Kidney (tissue), 14 donors: ENCODE data around the gene SOAT2. TPM values are rescaled to one million over a fixed set of nuclear protein-coding genes. Genes with fewer than 3 reads are reported as not detected.

ENCODE experiments used
- DNase-seq, 5 donors: peaks; one replicate each; pipeline ENCODE4 v3.0.0-alpha.2; 2013 to 2020
- FAIRE-seq: peaks from 2 replicates; lab custom pipeline; 2012; peaks lifted over from hg19 to GRCh38; lab: Jason Lieb, UNC
- H3K27ac ChIP-seq, 2 donors: one replicate each; pipeline ENCODE4 v1.7.0; 2013; ENCODE audit warnings: low read depth in 2 of 2, low read length in 2 of 2, inconsistent platforms in 1 of 2
- H3K27me3 ChIP-seq: one replicate; pipeline ENCODE4 v1.7.1; 2013; ENCODE audit warnings: low read length, inconsistent platforms; ENCODE audit not compliant: control insufficient read depth, insufficient read depth
- H3K36me3 ChIP-seq, 3 donors: one replicate each; pipeline versions ENCODE4 v1.7.0 to v1.7.1; 2013; ENCODE audit warnings: low read length in 3 of 3, control low read depth in 1 of 3, inconsistent platforms in 1 of 3; ENCODE audit not compliant: insufficient read depth in 3 of 3, control insufficient read depth in 2 of 3
- H3K4me1 ChIP-seq, 3 donors: one replicate each; pipeline versions ENCODE4 v1.7.0 to v1.7.1; 2013; ENCODE audit warnings: low read length in 3 of 3, inconsistent platforms in 1 of 3, low read depth in 1 of 3; ENCODE audit not compliant: control insufficient read depth in 2 of 3, insufficient read depth in 2 of 3
- H3K4me3 ChIP-seq, 3 donors: one replicate each; pipeline versions ENCODE4 v1.7.0 to v1.8.1; 2013; ENCODE audit warnings: low read length in 3 of 3, control low read depth in 1 of 3, inconsistent platforms in 1 of 3
- H3K9ac ChIP-seq, 3 donors: one replicate each; pipeline versions ENCODE4 v1.7.0 to v1.7.1; 2013; ENCODE audit warnings: low read length in 3 of 3, control low read depth in 1 of 3, inconsistent platforms in 1 of 3
- H3K9me3 ChIP-seq, 3 donors: one replicate each; pipeline versions ENCODE4 v1.7.0 to v1.7.1; 2013; ENCODE audit warnings: low read length in 3 of 3, control low read depth in 1 of 3, inconsistent platforms in 1 of 3; ENCODE audit not compliant: control insufficient read depth in 2 of 3, insufficient read depth in 1 of 3
- intact Hi-C: fragments of 100-400 bp; cut with DNase I; formaldehyde crosslinking; loops from one replicate; pipeline ENCODE4 v1.11.1; 2022
- polyA plus RNA-seq: library from polyadenylated mRNA; stranded (reverse); fragments of 350-450 nt; fragmentation: Illumina TruSeq; extraction: RNeasy Lipid Tissue Mini Kit (QIAGEN cat#74804); gene quantifications from one replicate; pipeline ENCODE4 v1.2.3, GENCODE V29; 2014; ENCODE audit warnings: low read depth, low replicate concordance; ENCODE audit not compliant: insufficient read depth
- total RNA-seq: library from RNA; stranded (reverse); fragmentation: NEBNext Ultra II Directional; extraction: Animal tissue kit (Norgen Biotek cat#: 25700); gene quantifications from one replicate; pipeline ENCODE4 v1.2.1, GENCODE V29; 2021
- TF ChIP-seq, protein P1 (sequence below): IDR thresholded peaks from 3 replicates; pipeline ENCODE4 v1.5.1; 2012; ENCODE audit warnings: mild to moderate bottlenecking, moderate library complexity, borderline replicate concordance; ENCODE audit not compliant: insufficient read depth; ENCODE audit errors: extremely low read depth
- donor health status: control.
- donor health status: control.
- donor health status: control.
- donor health status: control.
- donor health status: control.
- donor health status: DM: yes; HTN: yes; CAD: no.
- donor health status: Normal renal cell carcinoma (clear cell type).

Gene SOAT2
- total and polyA plus RNA-seq, 2 donors from 2014 or later = 0.19 to 0.26 TPM

DNA sequence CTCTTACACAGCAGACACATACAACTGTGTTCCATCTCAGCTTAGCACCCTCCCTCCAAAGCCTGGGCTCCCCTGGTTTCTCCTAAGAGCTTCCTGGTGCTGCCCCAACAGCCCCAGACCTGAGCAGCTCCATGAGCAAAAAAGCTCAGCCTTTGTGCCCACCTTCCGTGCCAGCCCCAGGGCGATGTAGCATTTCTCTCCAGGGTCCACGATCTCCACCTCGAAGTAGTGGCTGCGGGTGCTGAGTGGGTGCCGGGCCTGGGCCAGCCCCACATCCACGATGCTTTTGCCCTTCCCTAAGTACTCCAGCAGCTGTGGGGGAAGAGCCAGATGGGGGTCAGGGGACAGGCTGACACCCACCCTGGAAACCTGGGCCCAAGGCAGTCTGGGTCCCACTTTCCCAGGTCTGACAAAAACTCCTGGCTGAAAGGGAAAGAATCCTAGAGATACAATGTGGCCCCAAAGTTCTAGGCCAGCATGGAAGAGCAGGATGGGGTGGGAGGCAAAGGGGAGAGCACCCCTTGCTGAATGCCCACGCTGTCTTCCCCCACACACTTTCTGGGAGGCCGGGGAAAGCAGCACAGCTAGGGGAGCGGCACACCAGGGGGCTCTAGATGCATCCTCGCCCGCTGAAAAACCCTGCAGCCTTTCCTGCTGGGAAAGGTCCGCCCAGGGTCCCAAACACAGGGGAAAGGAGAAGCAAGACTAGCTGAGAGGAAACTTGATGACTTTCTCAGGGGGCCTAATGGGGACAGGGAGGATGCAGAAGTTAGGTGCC is 35.1 kb upstream of the SOAT2 start:
- intact Hi-C loops = loop anchor here (10.0 kb wide), 1 partner anchor 127 kb away; no protein-coding TSS in a partner anchor
- peaks cover 0 to 16% (median 9%) of the 10 kb centered on the region in 3 donors for H3K36me3 ChIP-seq
- TF ChIP-seq, protein P1, sequence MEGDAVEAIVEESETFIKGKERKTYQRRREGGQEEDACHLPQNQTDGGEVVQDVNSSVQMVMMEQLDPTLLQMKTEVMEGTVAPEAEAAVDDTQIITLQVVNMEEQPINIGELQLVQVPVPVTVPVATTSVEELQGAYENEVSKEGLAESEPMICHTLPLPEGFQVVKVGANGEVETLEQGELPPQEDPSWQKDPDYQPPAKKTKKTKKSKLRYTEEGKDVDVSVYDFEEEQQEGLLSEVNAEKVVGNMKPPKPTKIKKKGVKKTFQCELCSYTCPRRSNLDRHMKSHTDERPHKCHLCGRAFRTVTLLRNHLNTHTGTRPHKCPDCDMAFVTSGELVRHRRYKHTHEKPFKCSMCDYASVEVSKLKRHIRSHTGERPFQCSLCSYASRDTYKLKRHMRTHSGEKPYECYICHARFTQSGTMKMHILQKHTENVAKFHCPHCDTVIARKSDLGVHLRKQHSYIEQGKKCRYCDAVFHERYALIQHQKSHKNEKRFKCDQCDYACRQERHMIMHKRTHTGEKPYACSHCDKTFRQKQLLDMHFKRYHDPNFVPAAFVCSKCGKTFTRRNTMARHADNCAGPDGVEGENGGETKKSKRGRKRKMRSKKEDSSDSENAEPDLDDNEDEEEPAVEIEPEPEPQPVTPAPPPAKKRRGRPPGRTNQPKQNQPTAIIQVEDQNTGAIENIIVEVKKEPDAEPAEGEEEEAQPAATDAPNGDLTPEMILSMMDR = no peak
- no peak overlapping the region for H3K4me3 ChIP-seq
- H3K27me3 ChIP-seq = no peaks in the 10 kb centered on the region
- no peaks in the 10 kb centered on the region for H3K9me3 ChIP-seq
- DNase-seq (peak in 1 of 5 donors; percentile 59), FAIRE-seq (no peak)
- H3K27ac ChIP-seq = no peak overlapping the region
- H3K9ac ChIP-seq = no peak overlapping the region
- H3K4me1 ChIP-seq = peaks cover 0 to 27% (median 0%) of the 10 kb centered on the region in 3 donors

DNA sequence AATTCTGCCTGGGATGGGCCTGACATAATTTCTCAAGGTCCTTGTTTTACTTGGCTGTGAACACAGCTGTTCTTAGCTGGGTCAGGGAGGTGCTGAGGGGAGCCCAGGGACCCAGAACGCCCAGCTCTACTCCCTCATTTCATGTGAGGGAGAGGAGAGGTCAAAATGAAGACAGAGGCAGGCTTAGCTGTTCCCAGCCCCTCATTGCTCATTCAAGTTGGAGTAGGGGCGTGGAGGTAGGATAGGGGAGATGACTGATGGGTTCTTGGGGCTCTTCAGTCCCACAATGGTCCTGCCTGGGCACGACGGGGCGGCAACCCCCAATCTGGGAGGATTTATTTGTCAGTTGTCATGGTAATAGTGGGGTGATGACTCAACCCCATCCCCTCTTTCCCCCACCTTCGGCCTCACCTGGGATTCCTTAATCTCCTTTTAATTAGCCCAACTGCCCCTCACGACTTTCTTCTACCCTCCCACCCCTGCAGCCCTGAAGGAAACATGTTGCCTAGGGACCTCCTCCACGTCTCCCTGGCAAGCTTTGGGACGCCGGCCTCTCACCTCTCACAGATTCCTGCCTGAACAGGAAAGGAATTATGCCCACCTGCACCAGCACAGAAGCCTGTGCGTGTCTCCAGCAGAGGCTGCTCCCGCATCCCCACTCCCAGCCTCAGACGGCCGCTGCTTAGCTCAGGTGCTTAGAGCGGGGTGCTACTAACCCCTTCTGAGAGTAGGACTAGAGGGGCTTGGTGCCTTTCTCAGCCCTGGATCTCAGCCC is 34.3 kb upstream of the SOAT2 start:
- intact Hi-C loops = loop anchor here (10.0 kb wide), 1 partner anchor 126 kb away; no protein-coding TSS in a partner anchor
- TF ChIP-seq, protein P1 = no peak
- peaks cover 0 to 11% (median 4%) of the 10 kb centered on the region in 3 donors for H3K36me3 ChIP-seq

DNA sequence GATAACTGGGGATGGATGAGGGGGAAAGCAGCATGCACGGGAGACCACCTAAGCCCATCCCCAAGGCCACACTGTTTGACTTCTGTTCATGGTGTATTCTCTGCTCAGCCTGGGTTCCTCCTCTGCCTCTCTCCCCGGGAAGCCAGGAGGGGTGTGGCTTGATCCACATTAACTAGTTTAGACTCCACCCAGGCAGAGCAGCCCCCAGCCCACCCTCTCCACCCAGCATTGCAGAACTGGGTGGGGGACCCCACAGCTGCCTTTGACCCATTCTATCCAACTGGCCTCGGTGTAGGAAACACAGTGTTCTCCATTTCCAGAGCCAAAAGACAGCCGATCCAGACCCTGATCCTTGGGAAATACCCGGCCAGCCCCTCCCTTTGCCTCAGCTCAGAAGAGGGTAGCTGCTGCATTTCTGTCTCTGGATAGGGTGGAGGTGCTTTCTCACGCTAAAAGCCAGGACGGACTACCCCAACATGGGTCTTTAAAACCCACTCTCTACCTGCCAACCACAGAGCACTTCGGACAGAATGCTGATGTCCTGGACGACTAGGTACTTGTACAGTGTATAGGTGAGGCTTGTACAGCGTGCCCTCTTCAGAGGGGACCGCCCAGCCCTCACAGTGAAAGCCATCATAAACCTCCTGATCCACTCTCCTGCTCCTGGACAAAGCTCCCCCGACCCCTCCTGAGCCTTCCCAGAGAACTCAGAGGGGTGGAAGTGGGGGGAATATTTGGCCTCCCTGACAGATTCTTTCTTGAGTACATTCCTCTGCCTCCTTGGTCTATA is 33.5 kb upstream of the SOAT2 start:
- Histone ChIP-seq H3K9ac (no peak overlapping the region), H3K9me3 (no peaks in the 10 kb centered on the region), H3K36me3 (peaks cover 0 to 14% (median 7%) of the 10 kb centered on the region in 3 donors), H3K4me3 (no peak overlapping the region), H3K4me1 (peaks cover 0 to 23% (median 0%) of the 10 kb centered on the region in 3 donors), H3K27ac (no peak overlapping the region), H3K27me3 (no peaks in the 10 kb centered on the region)
- intact Hi-C loops = loop anchor here (10.0 kb wide), 1 partner anchor 125 kb away; no protein-coding TSS in a partner anchor
- FAIRE-seq (no peak), DNase-seq (peak in 1 of 5 donors; percentile 72)
- TF ChIP-seq, protein P1 = no peak

More for the DNA sequence above, 34.3 kb upstream of the SOAT2 start:
- Histone ChIP-seq H3K9ac (no peak overlapping the region), H3K9me3 (no peaks in the 10 kb centered on the region), H3K4me3 (no peak overlapping the region), H3K27ac (no peak overlapping the region), H3K4me1 (peaks cover 0 to 24% (median 0%) of the 10 kb centered on the region in 3 donors), H3K27me3 (no peaks in the 10 kb centered on the region)
- peak in 1 of 5 donors; percentile 65 for DNase-seq
- no peak for FAIRE-seq
